Measurements from ENCODE around the gene AFF3.

DNA sequence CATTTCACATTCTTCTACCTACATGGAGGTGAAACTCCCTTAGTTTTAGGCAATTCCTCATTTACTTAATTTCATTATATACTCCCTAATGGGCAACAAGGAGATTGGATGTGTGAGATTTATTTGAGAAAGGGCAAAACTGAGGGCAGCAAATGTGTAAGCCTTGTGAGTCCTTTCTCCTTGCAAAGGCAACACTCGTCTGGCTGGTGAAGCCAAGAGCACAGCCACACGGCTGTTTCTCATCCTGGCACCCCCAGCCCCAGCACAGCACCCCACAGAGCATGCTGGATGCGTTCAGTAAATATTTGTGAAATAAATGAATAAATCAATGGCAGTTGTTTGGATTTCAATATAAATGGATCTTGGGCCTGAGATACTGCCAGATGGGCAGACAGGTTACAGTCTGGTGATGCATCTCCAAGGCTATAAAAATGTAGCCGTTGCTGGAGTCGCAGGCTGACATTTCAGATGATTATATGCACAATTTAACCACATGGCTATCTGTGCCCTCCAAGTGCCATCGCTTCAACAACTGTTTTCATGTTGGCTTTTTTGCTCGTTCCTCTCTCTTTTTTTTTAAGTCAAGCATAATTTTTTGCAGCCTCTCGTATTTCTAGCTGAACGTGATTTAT, 498.5 kb downstream of the AFF3 start:
- TF ChIP-seq SNAI2 (CRISPR knock-in tag; IDR thresholded peaks at IDR 0.05) (no peak), BACH2 (CRISPR knock-in tag; IDR thresholded peaks at IDR 0.05; ENCODE audit: borderline replicate concordance) (no peak), ISL1 (CRISPR knock-in tag; IDR thresholded peaks at IDR 0.05) (no peak)
- TF ChIP-seq, protein P1, sequence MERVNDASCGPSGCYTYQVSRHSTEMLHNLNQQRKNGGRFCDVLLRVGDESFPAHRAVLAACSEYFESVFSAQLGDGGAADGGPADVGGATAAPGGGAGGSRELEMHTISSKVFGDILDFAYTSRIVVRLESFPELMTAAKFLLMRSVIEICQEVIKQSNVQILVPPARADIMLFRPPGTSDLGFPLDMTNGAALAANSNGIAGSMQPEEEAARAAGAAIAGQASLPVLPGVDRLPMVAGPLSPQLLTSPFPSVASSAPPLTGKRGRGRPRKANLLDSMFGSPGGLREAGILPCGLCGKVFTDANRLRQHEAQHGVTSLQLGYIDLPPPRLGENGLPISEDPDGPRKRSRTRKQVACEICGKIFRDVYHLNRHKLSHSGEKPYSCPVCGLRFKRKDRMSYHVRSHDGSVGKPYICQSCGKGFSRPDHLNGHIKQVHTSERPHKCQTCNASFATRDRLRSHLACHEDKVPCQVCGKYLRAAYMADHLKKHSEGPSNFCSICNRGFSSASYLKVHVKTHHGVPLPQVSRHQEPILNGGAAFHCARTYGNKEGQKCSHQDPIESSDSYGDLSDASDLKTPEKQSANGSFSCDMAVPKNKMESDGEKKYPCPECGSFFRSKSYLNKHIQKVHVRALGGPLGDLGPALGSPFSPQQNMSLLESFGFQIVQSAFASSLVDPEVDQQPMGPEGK (CRISPR knock-in tag; IDR thresholded peaks at IDR 0.05; ENCODE audit: borderline replicate concordance), result no peak

Data from SK-N-SH treated with all-trans-retinoic acid at 6 μM for 48 hours (cell line).